Psoas muscle (tissue), 8 donors: ENCODE data around the gene KISS1R. TPM values are rescaled to one million over a fixed set of nuclear protein-coding genes. Genes with fewer than 3 reads are reported as not detected.
A peak's percentile ranks its signal among the peaks of the same experiment; 100 is the strongest.

Experiments
- ATAC-seq, 4 donors: fragments of 200-7000 bp; cut with Tn5 transposase; one replicate each; pipeline ENCODE4 v1.9.1; 2020; ENCODE audit warnings: moderate library complexity in 3 of 4, mild to moderate bottlenecking in 2 of 4
- DNase-seq, 2 donors: peaks; one replicate each; pipeline ENCODE4 v3.0.0-alpha.2; 2020
- H3K27ac ChIP-seq: fragments of 200-600 bp; one replicate; pipeline ENCODE4 v1.8.0; 2022
- H3K27me3 ChIP-seq, 3 donors: fragments of 200-600 bp in 1 of 3; one replicate each; pipeline versions ENCODE4 v1.6.1 to v1.8.0; 2013 to 2022; ENCODE audit warnings: low read length in 2 of 3, mild to moderate bottlenecking in 2 of 3, moderate library complexity in 1 of 3; ENCODE audit not compliant: insufficient read depth in 3 of 3
- H3K36me3 ChIP-seq, 2 donors: fragments of 200-600 bp in 1 of 2; one replicate each; pipeline versions ENCODE4 v1.6.1 to v1.8.0; 2013 to 2022; ENCODE audit warnings: low read depth in 1 of 2, mild to moderate bottlenecking in 1 of 2, moderate library complexity in 1 of 2; ENCODE audit not compliant: insufficient read depth in 1 of 2
- H3K4me1 ChIP-seq: fragments of 200-600 bp; one replicate; pipeline ENCODE4 v1.8.0; 2022
- H3K4me3 ChIP-seq: fragments of 200-600 bp; one replicate; pipeline ENCODE4 v1.8.0; 2022; ENCODE audit warnings: mild to moderate bottlenecking
- H3K9me3 ChIP-seq: fragments of 200-600 bp; one replicate; pipeline ENCODE4 v1.8.0; 2022
- WGBS, 3 donors: extraction: QIAGEN DNeasy Blood & Tissue Kit; methylation state at CpG; one replicate each; pipeline versions ENCODE4 v1.1.6 to v1.1.7; 2013; 5-methylcytosine and 5-hydroxymethylcytosine counted together
- intact Hi-C, 2 donors: fragments of 100-400 bp; cut with DNase I; formaldehyde crosslinking; loops; one replicate each; pipeline versions ENCODE4 v1.11.0 to v1.14.2; 2022
- polyA plus RNA-seq, 3 donors: library from polyadenylated mRNA; stranded (reverse); fragments of 200-250 nt; gene quantifications; one replicate each; pipeline ENCODE4 v1.2.3, GENCODE V29; 2013
- total RNA-seq, 4 donors: library from RNA; stranded (reverse); fragmentation: NEBNext Ultra II Directional in 2 of 4; extraction: Animal tissue kit (Norgen Biotek cat#: 25700) in 2 of 4; gene quantifications; one replicate each; pipeline versions ENCODE4 v1.2.1 to v1.2.4, GENCODE V29; 2021 to 2023
- TF ChIP-seq, protein P1 (sequence below): fragments of 200-600 bp; IDR thresholded peaks from one replicate; pipeline ENCODE4 v1.8.0; 2022; ENCODE audit warnings: antibody characterized with exemption
- donor health status: healthy with polysubstance abuse.
- donor health status: DM: no; HTN: no; CAD: no; lungs with moderate emphysema.
- donor health status: Bipolar disorder and iron deficiency.
- donor health status: healthy.
- donor health status: DM: yes; HTN: yes; CAD: no.
- donor health status: DM: no; HTN: no; CAD: no.
- donor health status: DM: no; HTN: no; CAD: no.
- donor health status: DM: yes; HTN: yes; CAD: no.

KISS1R gene
- total and polyA plus RNA-seq, 7 donors: 0.16 TPM; not detected in 6

DNA sequence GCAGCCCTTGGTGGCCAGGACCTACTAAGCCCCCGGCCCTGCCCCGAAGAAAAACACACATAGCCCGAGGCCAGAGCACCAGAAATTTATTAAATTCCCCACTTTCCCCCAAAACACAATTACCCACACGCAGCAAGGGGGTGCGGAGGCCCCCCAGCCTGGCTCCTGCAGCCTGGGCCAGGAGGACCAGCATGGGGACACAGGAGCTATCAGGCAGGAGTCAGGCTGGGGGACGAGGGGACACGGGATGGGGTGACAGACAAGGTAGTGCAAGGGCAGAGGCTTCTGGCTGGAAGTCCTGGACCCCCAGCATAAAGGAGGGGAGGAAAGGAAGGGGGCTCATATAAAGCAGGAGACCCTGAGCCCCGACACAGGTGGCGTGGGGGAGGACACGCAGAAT is 20.7 kb upstream of the KISS1R start:
- TF ChIP-seq, protein P1, sequence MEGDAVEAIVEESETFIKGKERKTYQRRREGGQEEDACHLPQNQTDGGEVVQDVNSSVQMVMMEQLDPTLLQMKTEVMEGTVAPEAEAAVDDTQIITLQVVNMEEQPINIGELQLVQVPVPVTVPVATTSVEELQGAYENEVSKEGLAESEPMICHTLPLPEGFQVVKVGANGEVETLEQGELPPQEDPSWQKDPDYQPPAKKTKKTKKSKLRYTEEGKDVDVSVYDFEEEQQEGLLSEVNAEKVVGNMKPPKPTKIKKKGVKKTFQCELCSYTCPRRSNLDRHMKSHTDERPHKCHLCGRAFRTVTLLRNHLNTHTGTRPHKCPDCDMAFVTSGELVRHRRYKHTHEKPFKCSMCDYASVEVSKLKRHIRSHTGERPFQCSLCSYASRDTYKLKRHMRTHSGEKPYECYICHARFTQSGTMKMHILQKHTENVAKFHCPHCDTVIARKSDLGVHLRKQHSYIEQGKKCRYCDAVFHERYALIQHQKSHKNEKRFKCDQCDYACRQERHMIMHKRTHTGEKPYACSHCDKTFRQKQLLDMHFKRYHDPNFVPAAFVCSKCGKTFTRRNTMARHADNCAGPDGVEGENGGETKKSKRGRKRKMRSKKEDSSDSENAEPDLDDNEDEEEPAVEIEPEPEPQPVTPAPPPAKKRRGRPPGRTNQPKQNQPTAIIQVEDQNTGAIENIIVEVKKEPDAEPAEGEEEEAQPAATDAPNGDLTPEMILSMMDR: no peak
- no peak for ATAC-seq

DNA sequence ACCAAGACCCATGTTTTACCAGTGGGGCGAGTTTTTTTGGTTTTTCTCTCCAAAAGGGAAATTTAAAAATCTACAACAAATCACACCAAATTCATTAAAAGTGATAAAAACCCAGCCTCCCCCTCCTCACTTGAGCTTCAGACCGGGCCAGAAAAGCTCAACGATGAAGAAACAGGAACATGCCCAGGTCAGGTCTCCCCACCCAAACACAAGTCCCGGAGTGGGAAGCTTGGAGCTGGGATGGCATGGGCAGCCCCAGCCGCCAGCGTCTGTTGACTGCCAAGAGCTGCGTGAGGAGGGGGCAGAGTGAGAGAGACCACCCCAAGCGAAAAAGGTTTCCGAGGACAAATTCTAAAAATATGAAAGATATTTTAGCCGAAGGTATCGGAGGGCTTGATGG is 20.1 kb upstream of the KISS1R start:
- Histone ChIP-seq H3K36me3 (peaks cover 0 to 24% of the 10 kb centered on the region in 2 donors), H3K4me3 (no peak overlapping the region), H3K4me1 (no peaks in the 10 kb centered on the region), H3K27ac (no peak overlapping the region), H3K27me3 (no peaks in the 10 kb centered on the region), H3K9me3 (no peaks in the 10 kb centered on the region)
- TF ChIP-seq, protein P1: no peak
- WGBS, 3 donors: 90 to 93% (median 91%) methylated on average over 11 of the region's 11 CpGs
- no peak for DNase-seq
- intact Hi-C loops: no loop called here
- no peak for ATAC-seq

More for the DNA sequence above, 20.7 kb upstream of the KISS1R start:
- Histone ChIP-seq H3K9me3 (no peaks in the 10 kb centered on the region), H3K4me1 (no peaks in the 10 kb centered on the region), H3K27me3 (no peaks in the 10 kb centered on the region), H3K4me3 (no peak overlapping the region), H3K36me3 (peaks cover 0 to 24% of the 10 kb centered on the region in 2 donors), H3K27ac (no peak overlapping the region)
- WGBS, 3 donors: 91 to 95% (median 94%) methylated on average over 10 of the region's 10 CpGs
- intact Hi-C loops: no loop called here
- no peak for DNase-seq

DNA sequence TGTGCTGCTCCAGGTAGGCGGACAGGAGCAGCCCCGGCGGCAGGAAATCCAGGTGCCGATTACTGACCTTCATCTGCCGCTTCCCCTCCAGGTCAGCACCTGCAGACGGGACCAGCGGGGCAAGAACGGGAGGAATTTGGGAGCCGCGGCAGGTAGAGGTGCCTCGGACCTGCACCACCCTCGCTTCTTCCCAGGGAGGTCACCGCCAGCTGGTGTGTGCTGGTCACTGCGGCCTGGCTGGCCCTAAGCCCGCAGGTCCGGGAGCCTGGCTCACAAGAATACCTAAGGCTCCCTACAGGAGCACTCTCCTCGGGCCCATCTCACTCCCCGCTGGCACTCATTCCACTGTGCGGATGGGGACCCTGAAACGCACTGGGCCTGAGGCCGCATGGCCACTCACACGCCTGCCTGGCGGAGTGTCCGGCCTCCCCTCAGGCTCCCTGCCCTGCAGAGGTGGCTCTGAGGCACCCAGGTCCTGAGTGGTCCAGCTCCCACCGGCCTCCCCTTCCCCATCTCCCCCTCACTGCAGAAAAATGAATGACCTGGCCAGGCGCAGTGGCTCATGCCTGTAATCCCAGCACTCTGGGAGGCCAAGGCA is 19.6 kb upstream of the KISS1R start:
- ATAC-seq (no peak), DNase-seq (peak; percentile 11 to 48)
- no peaks in the 10 kb centered on the region for H3K27me3 ChIP-seq
- no peak overlapping the region for H3K4me3 ChIP-seq
- 88 to 91% (median 90%) methylated on average over 25 to 26 of the region's 26 CpGs for WGBS, 3 donors
- no peaks in the 10 kb centered on the region for H3K9me3 ChIP-seq
- no peak overlapping the region for H3K27ac ChIP-seq
- H3K4me1 ChIP-seq: no peaks in the 10 kb centered on the region
- TF ChIP-seq, protein P1: no peak
- peaks cover 0 to 24% of the 10 kb centered on the region in 2 donors for H3K36me3 ChIP-seq
- intact Hi-C loops: no loop called here

DNA sequence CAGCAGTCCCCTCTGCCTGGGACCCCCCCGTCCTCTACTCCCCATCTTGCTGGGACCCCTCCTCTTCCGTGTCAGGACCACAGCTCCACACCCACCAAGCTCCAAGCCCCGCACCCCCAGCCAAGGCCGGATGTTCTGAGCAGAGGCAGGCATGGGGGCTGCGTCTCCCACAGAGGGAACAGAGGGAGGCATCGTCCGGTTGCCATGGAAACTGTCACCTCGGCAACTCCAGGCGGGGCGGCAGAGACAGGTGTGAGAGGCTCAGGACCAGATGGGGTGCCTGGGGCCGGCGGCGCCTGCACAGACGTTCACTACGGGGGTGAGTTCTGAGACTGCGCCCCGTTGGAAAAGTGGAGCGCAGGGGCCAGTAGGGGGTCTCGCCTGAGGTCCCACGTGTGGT is 18.5 kb upstream of the KISS1R start:
- Histone ChIP-seq H3K9me3 (no peaks in the 10 kb centered on the region), H3K27me3 (no peaks in the 10 kb centered on the region), H3K36me3 (peaks cover 0 to 24% of the 10 kb centered on the region in 2 donors), H3K4me3 (no peak overlapping the region), H3K4me1 (no peaks in the 10 kb centered on the region), H3K27ac (no peak overlapping the region)
- ATAC-seq (no peak), DNase-seq (peak in 1 of 2 donors; percentile 52)
- intact Hi-C loops: no loop called here
- 77 to 87% (median 78%) methylated on average over 20 of the region's 20 CpGs for WGBS, 3 donors
- TF ChIP-seq, protein P1: no peak
